ENCODE data around the gene ADGRG6.

DNA sequence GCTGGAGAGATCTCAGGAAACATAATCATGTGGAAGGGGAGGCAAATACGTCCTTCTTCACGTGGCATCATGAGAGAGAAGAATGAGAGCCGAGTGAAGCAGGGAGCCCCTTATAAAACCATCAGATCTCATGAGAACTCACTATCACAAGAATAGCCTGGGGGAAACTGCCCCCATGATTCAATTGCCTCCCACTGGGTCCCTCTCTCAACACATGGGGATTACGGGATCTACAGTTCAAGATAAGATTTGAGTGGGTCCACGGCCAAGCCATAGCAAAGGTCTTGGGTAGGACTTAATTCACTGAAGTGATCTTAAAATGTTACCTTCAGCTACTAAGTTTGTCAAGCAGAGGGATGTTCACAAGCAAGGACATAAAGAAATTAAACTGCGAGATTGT, 162.2 kb downstream of the ADGRG6 start:
- TF ChIP-seq EZH2phosphoT487 (IDR thresholded peaks at IDR 0.05; ENCODE audit: low read length) (no peak), EZH2 (optimal IDR thresholded peaks at IDR 0.05; ENCODE audit: low read depth, low read length) (no peak)
- TF ChIP-seq, protein P1, sequence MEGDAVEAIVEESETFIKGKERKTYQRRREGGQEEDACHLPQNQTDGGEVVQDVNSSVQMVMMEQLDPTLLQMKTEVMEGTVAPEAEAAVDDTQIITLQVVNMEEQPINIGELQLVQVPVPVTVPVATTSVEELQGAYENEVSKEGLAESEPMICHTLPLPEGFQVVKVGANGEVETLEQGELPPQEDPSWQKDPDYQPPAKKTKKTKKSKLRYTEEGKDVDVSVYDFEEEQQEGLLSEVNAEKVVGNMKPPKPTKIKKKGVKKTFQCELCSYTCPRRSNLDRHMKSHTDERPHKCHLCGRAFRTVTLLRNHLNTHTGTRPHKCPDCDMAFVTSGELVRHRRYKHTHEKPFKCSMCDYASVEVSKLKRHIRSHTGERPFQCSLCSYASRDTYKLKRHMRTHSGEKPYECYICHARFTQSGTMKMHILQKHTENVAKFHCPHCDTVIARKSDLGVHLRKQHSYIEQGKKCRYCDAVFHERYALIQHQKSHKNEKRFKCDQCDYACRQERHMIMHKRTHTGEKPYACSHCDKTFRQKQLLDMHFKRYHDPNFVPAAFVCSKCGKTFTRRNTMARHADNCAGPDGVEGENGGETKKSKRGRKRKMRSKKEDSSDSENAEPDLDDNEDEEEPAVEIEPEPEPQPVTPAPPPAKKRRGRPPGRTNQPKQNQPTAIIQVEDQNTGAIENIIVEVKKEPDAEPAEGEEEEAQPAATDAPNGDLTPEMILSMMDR (IDR thresholded peaks at IDR 0.05; ENCODE audit: low read length) = no peak

All from MM.1S (cell line).